Measurements from ENCODE around the gene CDHR3. TPM values are rescaled to one million over a fixed set of nuclear protein-coding genes. Genes with fewer than 3 reads are reported as not detected.

Gene CDHR3
- polyA plus RNA-seq, 1 donor from 2014 or later = 2.9 TPM

DNA sequence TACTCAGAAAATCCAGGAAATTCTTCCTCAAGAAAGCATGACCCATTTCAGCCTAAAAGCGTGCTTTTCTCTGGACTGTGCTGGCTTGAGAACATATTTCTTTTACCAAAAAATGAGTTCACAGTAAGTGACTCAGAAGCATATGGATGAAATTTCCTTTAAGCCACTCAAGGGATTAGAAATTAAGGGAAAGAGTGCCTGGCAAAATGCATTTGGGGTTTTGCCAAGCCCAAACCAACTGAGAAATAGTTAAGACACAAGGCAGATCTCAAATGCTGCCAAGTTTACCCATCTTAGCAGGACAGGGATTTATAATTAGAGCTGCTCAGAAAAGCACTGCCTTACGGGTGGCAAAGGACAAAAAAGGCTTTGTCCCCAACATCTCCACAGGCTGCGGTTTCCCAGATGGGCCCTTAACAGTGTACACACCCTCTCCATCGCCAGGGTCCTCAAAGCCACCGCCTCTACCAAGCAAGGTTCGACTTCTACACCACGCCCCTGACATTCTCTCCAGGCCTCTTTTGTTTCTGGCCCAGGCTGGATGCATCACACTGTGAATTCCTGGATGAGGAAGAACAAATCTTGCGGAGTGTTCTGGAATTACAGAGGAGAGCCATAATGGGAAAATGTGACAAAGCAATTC, 30.1 kb upstream of the CDHR3 start:
- Histone ChIP-seq H3K27ac (ENCODE audit: low read length) (no peak overlapping the region), H3K9ac (ENCODE audit: low read length) (no peak overlapping the region), H3K79me2 (replicated peaks; ENCODE audit: insufficient read depth, low read length) (no peaks in the 10 kb centered on the region), H3K4me2 (ENCODE audit: low read length) (no peak overlapping the region), H2AFZ (ENCODE audit: low read depth, low read length) (no peak overlapping the region), H3K27me3 (ENCODE audit: insufficient read depth, low read depth, low read length) (no peaks in the 10 kb centered on the region), H3K9me3 (ENCODE audit: low read length) (no peaks in the 10 kb centered on the region), H4K20me1 (ENCODE audit: insufficient read depth) (no peaks in the 10 kb centered on the region), H3F3A (ENCODE audit: insufficient read depth, low read length, poor library complexity, severe bottlenecking) (no peaks in the 10 kb centered on the region), H3K9me2 (ENCODE audit: insufficient read depth, low read length) (no peaks in the 10 kb centered on the region), H3K4me3 (ENCODE audit: low read length) (no peak overlapping the region), H3K36me3 (ENCODE audit: insufficient read depth, low read length) (no peaks in the 10 kb centered on the region)
- TF ChIP-seq TAF1 (IDR thresholded peaks at IDR 0.05; ENCODE audit: low read depth) (no peak), SMC3 (conservative IDR thresholded peaks at IDR 0.05; ENCODE audit: poor library complexity) (no peak)
- TF ChIP-seq, protein P1, sequence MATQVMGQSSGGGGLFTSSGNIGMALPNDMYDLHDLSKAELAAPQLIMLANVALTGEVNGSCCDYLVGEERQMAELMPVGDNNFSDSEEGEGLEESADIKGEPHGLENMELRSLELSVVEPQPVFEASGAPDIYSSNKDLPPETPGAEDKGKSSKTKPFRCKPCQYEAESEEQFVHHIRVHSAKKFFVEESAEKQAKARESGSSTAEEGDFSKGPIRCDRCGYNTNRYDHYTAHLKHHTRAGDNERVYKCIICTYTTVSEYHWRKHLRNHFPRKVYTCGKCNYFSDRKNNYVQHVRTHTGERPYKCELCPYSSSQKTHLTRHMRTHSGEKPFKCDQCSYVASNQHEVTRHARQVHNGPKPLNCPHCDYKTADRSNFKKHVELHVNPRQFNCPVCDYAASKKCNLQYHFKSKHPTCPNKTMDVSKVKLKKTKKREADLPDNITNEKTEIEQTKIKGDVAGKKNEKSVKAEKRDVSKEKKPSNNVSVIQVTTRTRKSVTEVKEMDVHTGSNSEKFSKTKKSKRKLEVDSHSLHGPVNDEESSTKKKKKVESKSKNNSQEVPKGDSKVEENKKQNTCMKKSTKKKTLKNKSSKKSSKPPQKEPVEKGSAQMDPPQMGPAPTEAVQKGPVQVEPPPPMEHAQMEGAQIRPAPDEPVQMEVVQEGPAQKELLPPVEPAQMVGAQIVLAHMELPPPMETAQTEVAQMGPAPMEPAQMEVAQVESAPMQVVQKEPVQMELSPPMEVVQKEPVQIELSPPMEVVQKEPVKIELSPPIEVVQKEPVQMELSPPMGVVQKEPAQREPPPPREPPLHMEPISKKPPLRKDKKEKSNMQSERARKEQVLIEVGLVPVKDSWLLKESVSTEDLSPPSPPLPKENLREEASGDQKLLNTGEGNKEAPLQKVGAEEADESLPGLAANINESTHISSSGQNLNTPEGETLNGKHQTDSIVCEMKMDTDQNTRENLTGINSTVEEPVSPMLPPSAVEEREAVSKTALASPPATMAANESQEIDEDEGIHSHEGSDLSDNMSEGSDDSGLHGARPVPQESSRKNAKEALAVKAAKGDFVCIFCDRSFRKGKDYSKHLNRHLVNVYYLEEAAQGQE (IDR thresholded peaks at IDR 0.05; ENCODE audit: borderline replicate concordance) = no peak

DNA sequence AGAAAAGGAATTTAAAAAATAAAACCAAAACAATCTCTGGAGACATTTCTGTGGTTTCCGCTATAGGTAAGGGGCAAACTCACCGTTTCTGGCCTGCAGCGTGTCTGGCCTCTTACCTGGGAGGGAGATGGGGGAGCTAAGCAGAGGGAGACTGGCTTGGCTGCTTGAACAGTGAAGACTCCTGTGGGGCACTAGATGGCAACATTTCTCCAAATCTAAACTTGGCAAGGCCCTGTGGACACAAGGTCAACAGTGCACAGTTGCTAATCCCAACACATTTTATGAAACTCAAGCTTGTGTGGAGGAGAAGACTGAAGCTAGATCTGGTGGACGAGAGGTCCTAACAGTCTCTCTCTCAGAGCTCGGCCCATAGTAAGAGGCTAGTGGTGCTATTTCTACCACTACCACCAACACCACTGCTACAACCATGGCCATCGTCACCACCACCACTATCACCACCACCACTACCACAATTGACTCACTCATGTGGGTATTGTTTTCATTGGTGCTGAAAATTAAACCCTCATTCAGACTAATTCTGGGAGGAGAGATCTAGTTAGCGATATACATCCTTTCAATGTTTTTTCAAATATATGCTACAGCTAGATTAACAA, 28.4 kb upstream of the CDHR3 start:
- no peaks in the 10 kb centered on the region for H3K9me2 ChIP-seq (ENCODE audit: insufficient read depth, low read length)
- H3K4me2 ChIP-seq (ENCODE audit: low read length) = no peak overlapping the region
- H3K27ac ChIP-seq (ENCODE audit: low read length) = no peak overlapping the region
- no peaks in the 10 kb centered on the region for H3K36me3 ChIP-seq (ENCODE audit: insufficient read depth, low read length)
- H4K20me1 ChIP-seq (ENCODE audit: insufficient read depth) = no peaks in the 10 kb centered on the region
- H3K4me3 ChIP-seq (ENCODE audit: low read length) = no peak overlapping the region
- no peaks in the 10 kb centered on the region for H3K79me2 ChIP-seq (replicated peaks; ENCODE audit: insufficient read depth, low read length)
- no peaks in the 10 kb centered on the region for H3K27me3 ChIP-seq (ENCODE audit: insufficient read depth, low read depth, low read length)
- TF ChIP-seq MXI1 (conservative IDR thresholded peaks at IDR 0.05; ENCODE audit: poor library complexity, severe bottlenecking) (no peak), EP300 (conservative IDR thresholded peaks at IDR 0.05; ENCODE audit: poor library complexity, severe bottlenecking) (no peak), EZH2 (IDR thresholded peaks at IDR 0.05; ENCODE audit: borderline replicate concordance, insufficient read depth, low read length, poor library complexity, severe bottlenecking) (no peak), SMC3 (conservative IDR thresholded peaks at IDR 0.05; ENCODE audit: poor library complexity) (peak; percentile 31), RAD21 (conservative IDR thresholded peaks at IDR 0.05) (peak; percentile 32), TAF1 (IDR thresholded peaks at IDR 0.05; ENCODE audit: low read depth) (no peak), POLR2AphosphoS5 (IDR thresholded peaks at IDR 0.05) (no peak)
- TF ChIP-seq, protein P2, sequence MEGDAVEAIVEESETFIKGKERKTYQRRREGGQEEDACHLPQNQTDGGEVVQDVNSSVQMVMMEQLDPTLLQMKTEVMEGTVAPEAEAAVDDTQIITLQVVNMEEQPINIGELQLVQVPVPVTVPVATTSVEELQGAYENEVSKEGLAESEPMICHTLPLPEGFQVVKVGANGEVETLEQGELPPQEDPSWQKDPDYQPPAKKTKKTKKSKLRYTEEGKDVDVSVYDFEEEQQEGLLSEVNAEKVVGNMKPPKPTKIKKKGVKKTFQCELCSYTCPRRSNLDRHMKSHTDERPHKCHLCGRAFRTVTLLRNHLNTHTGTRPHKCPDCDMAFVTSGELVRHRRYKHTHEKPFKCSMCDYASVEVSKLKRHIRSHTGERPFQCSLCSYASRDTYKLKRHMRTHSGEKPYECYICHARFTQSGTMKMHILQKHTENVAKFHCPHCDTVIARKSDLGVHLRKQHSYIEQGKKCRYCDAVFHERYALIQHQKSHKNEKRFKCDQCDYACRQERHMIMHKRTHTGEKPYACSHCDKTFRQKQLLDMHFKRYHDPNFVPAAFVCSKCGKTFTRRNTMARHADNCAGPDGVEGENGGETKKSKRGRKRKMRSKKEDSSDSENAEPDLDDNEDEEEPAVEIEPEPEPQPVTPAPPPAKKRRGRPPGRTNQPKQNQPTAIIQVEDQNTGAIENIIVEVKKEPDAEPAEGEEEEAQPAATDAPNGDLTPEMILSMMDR (IDR thresholded peaks at IDR 0.05; ENCODE audit: poor library complexity, severe bottlenecking) = peak; percentile 41
- TF ChIP-seq, protein P1 (IDR thresholded peaks at IDR 0.05; ENCODE audit: borderline replicate concordance) = no peak
- H3K9ac ChIP-seq (ENCODE audit: low read length) = no peak overlapping the region
- H2AFZ ChIP-seq (ENCODE audit: low read depth, low read length) = no peak overlapping the region
- H3K9me3 ChIP-seq (ENCODE audit: low read length) = no peaks in the 10 kb centered on the region
- no peaks in the 10 kb centered on the region for H3F3A ChIP-seq (ENCODE audit: insufficient read depth, low read length, poor library complexity, severe bottlenecking)
